HUES64 (cell line): ENCODE measurements around the gene PGC.

Experiments used
- H3K27ac ChIP-seq: 2 replicates; pipeline ENCODE4 v1.7.0; 2013; ENCODE audit warnings: low read depth, low read length, inconsistent platforms
- H3K27me3 ChIP-seq: 2 replicates; pipeline ENCODE4 v1.6.1; 2013; ENCODE audit warnings: mild to moderate bottlenecking, low read length; ENCODE audit not compliant: insufficient read depth
- H3K36me3 ChIP-seq: 2 replicates; pipeline ENCODE4 v1.6.1; 2013; ENCODE audit warnings: mild to moderate bottlenecking, low read length; ENCODE audit not compliant: insufficient read depth
- H3K4me1 ChIP-seq: 2 replicates; pipeline ENCODE4 v1.6.1; 2013; ENCODE audit warnings: mild to moderate bottlenecking, low read length, moderate library complexity; ENCODE audit not compliant: insufficient read depth
- H3K4me3 ChIP-seq: 2 replicates; pipeline ENCODE4 v1.5.1; 2013; ENCODE audit warnings: mild to moderate bottlenecking, low read length, moderate library complexity
- H3K9ac ChIP-seq: 2 replicates; pipeline ENCODE4 v1.6.1; 2013; ENCODE audit warnings: mild to moderate bottlenecking, low read depth, low read length
- H3K9me3 ChIP-seq: 2 replicates; pipeline ENCODE4 v1.6.1; 2013; ENCODE audit warnings: low read depth, low read length; ENCODE audit not compliant: insufficient read depth
- WGBS: fragments of 150-250, 120-280 bp; methylation state at CpG from one replicate; pipeline ENCODE4 v1.1.7; 2013; ENCODE audit warnings: missing lambda C conversion rate; 5-methylcytosine and 5-hydroxymethylcytosine counted together

PGC gene

DNA sequence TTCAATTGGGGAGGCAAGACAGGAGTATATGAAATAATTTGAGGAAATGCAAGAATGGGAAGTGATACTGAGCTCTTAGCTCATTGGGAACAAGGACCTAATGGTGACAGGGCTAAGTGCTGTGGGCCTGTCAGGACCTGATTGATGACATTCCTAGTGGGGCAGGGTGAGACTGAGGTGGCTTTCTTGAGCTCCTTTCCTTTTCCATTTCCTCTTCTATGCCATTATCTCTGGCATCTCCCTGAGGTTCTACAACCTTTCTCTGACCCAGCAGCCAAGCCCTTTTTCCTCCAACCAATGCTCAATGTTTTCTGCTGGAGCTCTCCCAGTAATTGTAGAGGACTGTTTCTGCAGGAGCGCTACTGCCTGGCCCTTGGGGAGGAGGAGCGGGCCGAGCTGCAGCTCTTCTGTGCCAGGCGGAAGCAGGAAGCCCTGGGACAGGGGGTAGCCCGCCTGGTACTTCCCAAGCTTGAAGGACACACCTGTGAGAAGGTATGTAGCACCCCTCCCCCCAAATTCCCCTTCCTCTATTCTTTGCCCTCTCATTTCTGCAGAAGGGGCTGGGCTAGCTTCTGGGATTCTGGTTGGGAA, 37.5 kb upstream of the PGC start:
- H3K4me1 ChIP-seq: 0 out of 2 replicates have a peak, but pooled peaks cover 3% of the 10 kb centered on the region
- WGBS: 65% methylated on average over 5 of the region's 5 CpGs
- H3K9ac ChIP-seq: no peak overlapping the region
- H3K36me3 ChIP-seq: peaks cover 9% of the 10 kb centered on the region
- no peak overlapping the region for H3K4me3 ChIP-seq
- H3K27ac ChIP-seq: no peak overlapping the region
- peaks cover 54% of the 10 kb centered on the region for H3K27me3 ChIP-seq
- no peaks in the 10 kb centered on the region for H3K9me3 ChIP-seq

DNA sequence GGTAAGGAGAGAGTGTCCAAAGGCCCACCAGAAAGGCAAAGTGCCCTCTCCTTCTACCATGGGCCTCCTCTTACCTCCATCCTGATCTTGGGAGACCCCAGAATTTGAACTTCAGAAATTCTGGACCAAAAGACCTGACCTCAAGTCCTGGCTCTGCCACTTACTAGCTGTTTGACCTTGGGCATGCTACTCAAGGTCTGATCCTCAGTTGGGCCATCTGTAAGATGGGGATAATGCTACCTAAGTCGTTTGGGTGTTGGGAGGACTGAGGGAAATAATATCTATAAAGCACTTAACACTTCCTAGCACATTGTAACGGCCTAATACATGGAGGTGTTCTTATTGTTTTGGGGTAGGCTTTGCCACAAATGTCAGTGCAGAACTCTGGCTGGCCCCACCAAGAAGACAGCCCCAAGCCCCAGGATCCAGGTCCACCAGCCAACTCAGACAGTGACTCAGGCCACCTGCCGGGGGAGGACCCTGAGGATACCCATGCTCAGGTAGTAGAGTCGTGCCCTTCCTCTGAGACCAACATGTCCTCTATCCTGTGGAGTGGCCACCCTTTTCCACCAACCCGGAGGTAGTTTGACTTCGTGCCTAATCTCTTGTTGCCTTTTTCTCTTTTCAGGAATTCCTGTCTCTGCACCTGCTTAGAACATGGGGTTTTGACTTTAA, 36.0 kb upstream of the PGC start:
- Histone ChIP-seq H3K27me3 (peaks cover 54% of the 10 kb centered on the region), H3K4me1 (0 out of 2 replicates have a peak, but pooled peaks cover 3% of the 10 kb centered on the region), H3K36me3 (no peaks in the 10 kb centered on the region), H3K9me3 (no peaks in the 10 kb centered on the region), H3K27ac (no peak overlapping the region), H3K9ac (no peak overlapping the region), H3K4me3 (no peak overlapping the region)
- WGBS: 78% methylated on average over 5 of the region's 6 CpGs

GRCh38 chr6:41781366-41781730, 34.2 kb upstream of the PGC start:
- H3K27ac ChIP-seq: no peak overlapping the region
- 60% methylated on average over 2 of the region's 3 CpGs for WGBS
- H3K4me3 ChIP-seq: peak overlapping the region; percentile 87
- no peak overlapping the region for H3K9ac ChIP-seq
- peaks cover 54% of the 10 kb centered on the region for H3K27me3 ChIP-seq
- 0 out of 2 replicates have a peak, but pooled peaks cover 3% of the 10 kb centered on the region for H3K4me1 ChIP-seq
- peaks cover 4% of the 10 kb centered on the region; the same call in 1 of the 2 replicates for H3K36me3 ChIP-seq
- no peaks in the 10 kb centered on the region for H3K9me3 ChIP-seq

DNA sequence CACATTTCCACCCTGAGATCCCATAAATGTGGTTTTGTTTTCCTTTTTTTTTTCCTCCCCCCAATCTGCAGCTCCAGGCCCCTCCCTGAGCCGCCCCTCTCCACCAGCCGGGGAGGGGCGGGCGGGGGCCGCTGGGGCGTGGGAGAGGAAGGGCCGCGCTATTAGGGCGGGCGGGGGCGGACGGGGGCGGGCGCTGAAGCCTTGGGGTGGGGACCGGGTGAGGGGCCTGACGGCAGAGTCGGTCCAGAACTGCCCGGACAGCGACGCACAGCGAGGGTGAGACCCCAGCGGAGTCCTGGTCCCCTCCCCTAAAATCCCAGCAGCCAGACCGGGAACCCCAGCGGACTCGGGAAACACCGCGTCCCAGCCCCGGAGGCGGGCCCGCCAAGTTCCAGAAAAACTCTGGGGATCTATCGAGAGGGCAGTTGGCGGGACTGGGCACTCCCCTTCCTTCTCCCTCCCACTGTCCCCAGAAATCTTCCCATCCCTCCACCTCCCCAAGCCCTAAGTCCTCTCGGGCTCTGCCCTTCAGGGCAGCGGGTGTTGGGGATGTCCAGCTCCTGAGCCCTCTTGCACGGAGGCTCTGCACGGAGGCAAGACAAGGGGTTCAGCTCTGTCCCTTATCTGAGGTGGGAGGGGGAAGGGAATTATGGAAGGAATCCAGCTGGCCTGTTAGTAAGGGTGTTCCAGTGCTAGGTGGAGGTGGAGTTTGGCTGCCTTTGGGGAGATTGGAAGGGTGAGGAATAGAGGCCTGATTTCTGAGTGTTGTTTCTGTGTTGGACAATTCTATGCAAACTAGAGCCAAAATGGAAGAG, 33.6 kb upstream of the PGC start, which contains the start of gene PRICKLE4:
Gene PRICKLE4 (plus strand): TSS at position 232 of the 815 bp plus-strand sequence. CDS start 2,692 bp downstream, outside the sequence.
- no peak within 1 kb of the TSS for H3K27ac ChIP-seq
- 0 out of 2 replicates have a peak, but pooled peaks cover 3% of the 10 kb centered on the region for H3K4me1 ChIP-seq
- peak within 1 kb of the TSS; percentile 69; the same call in 1 of the 2 replicates for H3K9ac ChIP-seq
- H3K9me3 ChIP-seq: no peaks in the 10 kb centered on the region
- 1% methylated on average over 31 of the region's 36 CpGs for WGBS
- H3K27me3 ChIP-seq: peaks cover 49% of the 10 kb centered on the region
- peaks cover 4% of the 10 kb centered on the region; the same call in 1 of the 2 replicates for H3K36me3 ChIP-seq
- H3K4me3 ChIP-seq: peak within 1 kb of the TSS; percentile 87

- H3K9ac ChIP-seq: peak within 1 kb of the TSS; percentile 69
- H3K36me3 ChIP-seq: peaks cover 10% of the 10 kb centered on the region; the same call in 1 of the 2 replicates
- H3K27ac ChIP-seq: no peak within 1 kb of the TSS
- H3K4me1 ChIP-seq: 0 out of 2 replicates have a peak, but pooled peaks cover 3% of the 10 kb centered on the region
- H3K27me3 ChIP-seq: peaks cover 41% of the 10 kb centered on the region
- H3K9me3 ChIP-seq: no peaks in the 10 kb centered on the region
- WGBS: under 1% methylated on average over 73 of the region's 73 CpGs
- H3K4me3 ChIP-seq: peak within 1 kb of the TSS; percentile 87
These were observed 32.8 kb upstream of the PGC start, which contains the start of gene FRS3 for GRCh38 chr6:41779788-41780550. Gene FRS3 (minus strand): TSS chr6:41779900. CDS start chr6:41776987, 2,913 bp downstream.

- peaks cover 34% of the 10 kb centered on the region for H3K27me3 ChIP-seq
- H3K9me3 ChIP-seq: no peaks in the 10 kb centered on the region
- H3K9ac ChIP-seq: peak overlapping the region; percentile 69
- H3K4me1 ChIP-seq: 0 out of 2 replicates have a peak, but pooled peaks cover under 1% of the 10 kb centered on the region
- no peak overlapping the region for H3K27ac ChIP-seq
- H3K36me3 ChIP-seq: peaks cover 17% of the 10 kb centered on the region
- H3K4me3 ChIP-seq: peak overlapping the region; percentile 87
- WGBS: 3% methylated on average over 16 of the region's 16 CpGs
These were observed 32.1 kb upstream of the PGC start for GRCh38 chr6:41779336-41779735.

- H3K4me3 ChIP-seq: peak overlapping the region; percentile 87
- H3K4me1 ChIP-seq: no peaks in the 10 kb centered on the region
- H3K27me3 ChIP-seq: peaks cover 30% of the 10 kb centered on the region
- WGBS: 54% methylated on average over 2 of the region's 6 CpGs
- H3K27ac ChIP-seq: no peak overlapping the region
- no peaks in the 10 kb centered on the region for H3K9me3 ChIP-seq
- H3K36me3 ChIP-seq: peaks cover 19% of the 10 kb centered on the region
- no peak overlapping the region for H3K9ac ChIP-seq
These were observed 31.7 kb upstream of the PGC start for GRCh38 chr6:41778895-41779294.

- no peak overlapping the region for H3K27ac ChIP-seq
- H3K4me1 ChIP-seq: no peaks in the 10 kb centered on the region
- H3K9me3 ChIP-seq: no peaks in the 10 kb centered on the region
- H3K36me3 ChIP-seq: peaks cover 20% of the 10 kb centered on the region
- H3K4me3 ChIP-seq: no peak overlapping the region
- H3K9ac ChIP-seq: no peak overlapping the region
- WGBS: 86% methylated on average over 5 of the region's 5 CpGs
- H3K27me3 ChIP-seq: peaks cover 18% of the 10 kb centered on the region
These were observed 30.5 kb upstream of the PGC start for GRCh38 chr6:41777551-41778285.

- H3K27me3 ChIP-seq: no peaks in the 10 kb centered on the region
- H3K9me3 ChIP-seq: no peaks in the 10 kb centered on the region
- no peak overlapping the region for H3K9ac ChIP-seq
- H3K4me1 ChIP-seq: no peaks in the 10 kb centered on the region
- no peak overlapping the region for H3K27ac ChIP-seq
- WGBS: 97% methylated on average over 12 of the region's 13 CpGs
- H3K4me3 ChIP-seq: no peak overlapping the region
- H3K36me3 ChIP-seq: peaks cover 34% of the 10 kb centered on the region
These were observed 28.2 kb upstream of the PGC start for GRCh38 chr6:41775293-41775882.

DNA sequence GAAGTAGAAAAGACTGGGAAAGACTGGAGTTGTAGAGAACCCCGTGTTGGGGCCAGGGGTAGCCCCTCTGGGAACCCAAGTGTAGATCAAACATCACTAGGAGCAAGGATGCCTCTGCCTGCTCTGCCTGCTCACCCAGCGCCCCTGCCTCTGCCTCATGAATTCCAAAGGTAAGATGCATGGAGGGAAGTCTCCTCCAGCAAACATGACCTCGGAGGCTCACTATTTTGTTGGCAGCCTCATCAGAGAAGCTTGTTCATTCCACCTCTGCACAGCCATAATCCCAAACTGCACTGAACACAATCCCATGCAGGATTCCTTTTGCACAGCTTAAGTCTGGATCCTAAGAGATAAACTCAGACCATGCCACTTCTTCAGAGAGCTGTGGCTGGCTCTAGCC, 27.6 kb upstream of the PGC start:
- no peak overlapping the region for H3K27ac ChIP-seq
- H3K9me3 ChIP-seq: no peaks in the 10 kb centered on the region
- H3K27me3 ChIP-seq: no peaks in the 10 kb centered on the region
- H3K4me1 ChIP-seq: no peaks in the 10 kb centered on the region
- H3K9ac ChIP-seq: no peak overlapping the region
- WGBS: 94% methylated on average over 3 of the region's 3 CpGs
- H3K36me3 ChIP-seq: peaks cover 36% of the 10 kb centered on the region
- H3K4me3 ChIP-seq: no peak overlapping the region
